Pancreas (tissue), 10 donors: ENCODE results near the gene ANKS6. TPM values are rescaled to one million over a fixed set of nuclear protein-coding genes. Genes with fewer than 3 reads are reported as not detected.

Experiments used
- ATAC-seq, 4 donors: fragments of 200-7000 bp; cut with Tn5 transposase; one replicate each; pipeline versions ENCODE4 v1.8.0 to v1.9.1; 2020; ENCODE audit warnings: mild to moderate bottlenecking in 4 of 4, moderate library complexity in 4 of 4
- DNase-seq, 6 donors: peaks; one replicate each; pipeline ENCODE4 v3.0.0-alpha.2; 2020
- FAIRE-seq: peaks from 2 replicates; lab custom pipeline; 2012; peaks lifted over from hg19 to GRCh38; lab: Jason Lieb, UNC
- H3K27ac ChIP-seq, 4 donors: fragments of 200-600 bp; sonication (generic); 1 replicate in 3 of 4; 2 replicates in 1 of 4; pipeline versions ENCODE4 v1.5.0 to v1.8.0; 2020
- H3K27me3 ChIP-seq, 4 donors: fragments of 200-600 bp; one replicate each; pipeline ENCODE4 v1.8.0; 2021
- H3K36me3 ChIP-seq, 3 donors: fragments of 200-600 bp; sonication (generic) in 1 of 3; one replicate each; pipeline versions ENCODE4 v1.5.0 to v1.8.0; 2020 to 2021
- H3K4me1 ChIP-seq, 3 donors: fragments of 200-600 bp; one replicate each; pipeline ENCODE4 v1.8.0; 2021
- H3K4me3 ChIP-seq, 4 donors: fragments of 200-600 bp; sonication (generic) in 2 of 4; one replicate each; pipeline versions ENCODE4 v1.5.0 to v1.8.0; 2020 to 2021
- H3K9me3 ChIP-seq, 4 donors: fragments of 200-600 bp; one replicate each; pipeline ENCODE4 v1.8.0; 2021
- CTCF ChIP-seq, 4 donors: fragments of 200-600 bp; sonication (generic) in 3 of 4; IDR thresholded peaks; one replicate each; pipeline versions ENCODE4 v1.5.0 to v1.8.0; 2021; ENCODE audit warnings: antibody characterized with exemption in 4 of 4
- WGBS, 2 donors: extraction: QIAGEN DNeasy Blood & Tissue Kit; methylation state at CpG; one replicate each; pipeline ENCODE4 v1.1.7; 2013; 5-methylcytosine and 5-hydroxymethylcytosine counted together
- intact Hi-C, 3 donors: fragments of 100-400 bp; cut with DNase I; formaldehyde crosslinking; loops; one replicate each; pipeline versions ENCODE4 v1.11.1 to v1.14.2; 2022
- polyA plus RNA-seq, 2 donors: library from polyadenylated mRNA; stranded (reverse); fragments of 200-250 nt; gene quantifications; one replicate each; pipeline ENCODE4 v1.2.3, GENCODE V29; 2013
- total RNA-seq, 6 donors: library from RNA; stranded (reverse); fragmentation: NEBNext Ultra II Directional in 4 of 6; extraction: Animal tissue kit (Norgen Biotek cat#: 25700) in 4 of 6; gene quantifications; one replicate each; pipeline versions ENCODE4 v1.2.1 to v1.2.4, GENCODE V29; 2021 to 2023
- donor health status: healthy with polysubstance abuse.
- donor health status: DM: no; HTN: no; CAD: no; lungs with moderate emphysema.
- donor health status: DM: no; HTN: no; CAD: no.
- donor health status: control.
- donor health status: control.
- donor health status: Bipolar disorder and iron deficiency.
- donor health status: DM: yes; HTN: yes; CAD: no.
- donor health status: DM: no; HTN: no; CAD: no.
- donor health status: DM: no; HTN: no; CAD: no.
- donor health status: DM: yes; HTN: yes; CAD: no.

The ANKS6 gene
- total and polyA plus RNA-seq, 8 donors: 10.6 to 20.6 (median 12.3) TPM

DNA sequence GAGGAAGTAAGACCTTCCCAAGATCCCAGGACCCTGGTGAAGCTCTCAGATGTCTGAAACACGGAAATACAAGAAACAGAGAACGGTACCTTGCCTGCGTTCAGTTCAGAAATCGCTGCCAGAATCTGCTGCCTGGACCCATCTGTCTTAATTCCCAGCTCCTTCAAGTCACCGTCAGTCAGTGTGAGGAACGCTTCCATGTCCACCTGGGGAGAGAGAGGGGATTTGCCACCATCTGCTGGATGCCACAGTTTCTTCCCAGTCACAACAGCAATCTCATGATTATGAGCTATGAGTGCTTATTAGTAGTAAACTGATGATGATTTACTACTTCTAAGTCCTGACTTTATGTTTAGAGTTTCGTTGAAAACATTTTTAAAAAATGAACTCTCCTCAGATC, 50.9 kb downstream of the ANKS6 start:
- Histone ChIP-seq H3K9me3 (no peaks in the 10 kb centered on the region), H3K36me3 (peaks cover 0 to 8% (median 0%) of the 10 kb centered on the region in 3 donors), H3K27ac (no peak overlapping the region), H3K4me1 (no peaks in the 10 kb centered on the region), H3K27me3 (no peaks in the 10 kb centered on the region), H3K4me3 (no peak overlapping the region)
- FAIRE-seq: no peak
- WGBS, 2 donors: 37 to 48% methylated on average over 7 of the region's 7 CpGs
- ATAC-seq: peak; percentile 80 to 91 (median 88)
- intact Hi-C loops: no loop called here
- no peak for TF ChIP-seq CTCF (IDR thresholded peaks at IDR 0.05)
- DNase-seq: peak in 3 of 6 donors; percentile 41 to 69 (median 63)

DNA sequence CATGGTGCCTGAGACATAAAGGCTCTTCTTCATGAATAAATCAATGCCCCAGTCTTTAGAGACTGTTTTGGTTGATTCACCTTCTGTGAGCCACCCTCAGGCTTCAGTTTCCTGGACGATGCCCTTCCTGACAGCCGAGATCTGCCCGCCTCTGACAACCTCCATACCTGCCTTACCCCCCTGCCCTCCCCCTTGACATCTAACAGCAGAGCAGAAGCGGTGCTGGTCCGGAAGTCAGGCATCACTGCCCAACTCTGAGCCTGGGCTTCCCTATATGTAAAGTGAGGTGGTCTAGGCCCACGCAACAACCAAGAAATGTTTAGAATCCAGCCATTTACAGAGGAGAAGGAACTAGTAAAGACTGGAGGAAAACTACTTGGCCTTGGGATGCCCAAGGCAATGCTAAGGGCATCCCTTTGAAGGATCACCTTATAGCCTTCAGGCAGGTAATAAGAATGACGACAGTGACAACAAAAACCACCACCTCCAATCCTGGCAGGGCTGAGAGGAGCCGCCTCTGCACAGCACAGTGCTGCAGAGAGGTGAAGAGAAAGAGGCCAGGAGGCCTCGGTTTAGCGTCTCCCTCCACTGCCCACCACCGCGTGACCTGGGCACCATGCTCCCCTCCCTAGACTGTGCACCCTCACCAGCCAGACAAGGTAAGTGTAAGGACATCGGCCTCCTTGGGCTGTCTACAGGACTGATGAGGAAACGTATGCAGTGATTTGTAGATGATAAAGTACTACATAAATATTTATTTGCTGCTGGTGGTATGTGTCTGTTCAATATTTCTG, 52.3 kb downstream of the ANKS6 start:
- H3K4me1 ChIP-seq: no peaks in the 10 kb centered on the region
- TF ChIP-seq CTCF (IDR thresholded peaks at IDR 0.05): no peak
- no peak overlapping the region for H3K4me3 ChIP-seq
- FAIRE-seq (no peak), ATAC-seq (no peak), DNase-seq (no peak)
- no peaks in the 10 kb centered on the region for H3K9me3 ChIP-seq
- no peaks in the 10 kb centered on the region for H3K36me3 ChIP-seq
- H3K27me3 ChIP-seq: no peaks in the 10 kb centered on the region
- intact Hi-C loops: no loop called here
- 93 to 97% methylated on average over 14 of the region's 14 CpGs for WGBS, 2 donors
- no peak overlapping the region for H3K27ac ChIP-seq

DNA sequence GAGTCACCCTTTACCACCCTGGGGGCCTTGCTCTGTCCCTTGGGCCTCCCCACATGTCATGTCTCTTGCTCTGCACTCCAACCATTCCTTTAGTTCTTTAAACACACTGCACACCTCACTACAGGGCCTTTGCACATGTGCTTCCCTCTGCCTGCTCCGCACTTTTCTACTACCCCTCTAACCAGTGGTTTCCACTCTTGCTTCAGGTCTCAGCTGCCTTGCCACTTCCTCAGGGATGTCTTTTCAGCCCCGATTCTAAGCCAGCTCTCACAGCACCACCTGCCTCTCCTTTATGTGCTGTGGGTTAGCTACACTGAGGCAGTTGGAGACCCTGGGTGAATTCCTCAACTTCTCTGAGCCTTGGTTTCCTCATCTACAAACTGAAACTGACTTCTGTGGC, 53.0 kb downstream of the ANKS6 start:
- intact Hi-C loops: no loop called here
- ATAC-seq: no peak
- Histone ChIP-seq H3K27ac (no peak overlapping the region), H3K27me3 (no peaks in the 10 kb centered on the region), H3K9me3 (no peaks in the 10 kb centered on the region), H3K4me1 (no peaks in the 10 kb centered on the region), H3K36me3 (no peaks in the 10 kb centered on the region), H3K4me3 (no peak overlapping the region)
- no peak for FAIRE-seq
- no peak for DNase-seq
- no peak for TF ChIP-seq CTCF (IDR thresholded peaks at IDR 0.05)
- 94% methylated on average over 2 of the region's 2 CpGs for WGBS, 2 donors

DNA sequence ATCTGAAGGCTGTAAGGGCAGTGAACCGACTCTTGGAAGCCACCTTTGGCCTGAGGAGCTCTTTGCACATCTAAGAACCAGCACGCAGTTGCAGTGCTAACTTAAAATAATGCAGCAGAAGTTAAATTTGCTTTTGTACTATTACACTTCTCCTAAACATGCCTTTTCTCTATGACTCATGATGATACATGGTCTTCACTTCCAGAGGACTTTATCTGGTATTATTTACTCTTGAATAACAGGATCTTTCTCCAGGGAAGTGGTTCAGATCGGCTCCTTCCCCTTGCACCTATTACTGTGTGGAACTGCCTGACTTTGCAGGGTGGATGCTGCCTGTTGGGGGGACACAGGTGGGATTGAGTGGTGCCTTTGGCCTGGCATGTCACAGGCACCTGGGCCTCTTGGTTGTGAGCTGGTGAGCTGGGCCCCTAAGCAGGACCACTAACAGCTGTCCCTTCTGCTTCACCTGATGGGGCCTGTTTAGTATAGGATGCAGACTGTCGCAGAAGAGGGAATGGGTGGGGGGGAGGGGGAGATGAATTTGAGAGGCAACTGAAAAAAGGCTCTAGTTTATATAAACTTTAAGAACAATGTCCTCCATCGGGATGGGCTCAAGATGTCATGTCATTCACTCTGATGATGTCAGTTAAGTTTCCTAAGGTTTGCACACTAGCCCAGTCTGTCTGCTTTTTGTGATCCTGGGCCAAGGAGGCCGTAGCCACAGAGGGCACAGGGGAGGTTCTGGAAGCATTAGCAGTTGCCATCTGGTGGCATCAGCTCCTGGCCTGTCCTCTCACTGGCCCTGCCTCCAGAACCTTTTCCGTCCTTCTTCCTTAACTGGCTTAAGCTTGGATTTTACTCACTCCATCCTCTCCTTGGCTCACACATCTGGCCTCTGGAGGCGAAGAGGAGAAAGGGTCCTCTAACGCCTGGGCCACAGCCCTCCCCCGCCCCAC, 53.8 kb downstream of the ANKS6 start:
- TF ChIP-seq CTCF (IDR thresholded peaks at IDR 0.05): no peak
- Histone ChIP-seq H3K27ac (no peak overlapping the region), H3K4me1 (no peaks in the 10 kb centered on the region), H3K36me3 (no peaks in the 10 kb centered on the region), H3K9me3 (no peaks in the 10 kb centered on the region), H3K4me3 (no peak overlapping the region), H3K27me3 (no peaks in the 10 kb centered on the region)
- FAIRE-seq (no peak), ATAC-seq (no peak), DNase-seq (no peak)
- intact Hi-C loops: no loop called here
- WGBS, 2 donors: 78 to 92% methylated on average over 9 to 10 of the region's 10 CpGs
